ENCODE measurements around the gene VAV3.

VAV3 gene

GRCh38 chr1:107622535-107622934, 342.4 kb downstream of the VAV3 start:
- DNase-seq: no peak

GRCh38 chr1:107620753-107621152, 344.2 kb downstream of the VAV3 start:
- no peak for DNase-seq

DNA sequence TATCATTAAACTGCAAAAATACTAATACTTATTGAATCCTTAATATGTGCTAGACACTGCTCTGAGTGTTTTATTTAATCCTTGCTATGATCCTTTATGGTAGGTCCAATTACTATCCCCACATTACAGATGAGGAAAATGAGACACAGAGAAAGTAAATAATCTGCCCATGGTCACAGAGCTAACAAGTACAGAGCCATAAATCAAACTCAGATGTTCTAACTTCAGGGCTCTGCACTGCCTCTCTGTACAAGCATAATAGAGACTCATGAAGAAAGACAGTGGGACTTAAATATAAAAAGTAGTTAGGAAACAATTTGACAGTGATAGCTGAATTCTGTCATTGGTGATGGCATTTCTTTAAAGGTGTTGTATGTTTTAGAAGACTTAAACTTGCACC, 346.4 kb downstream of the VAV3 start:
- no peak for DNase-seq

DNA sequence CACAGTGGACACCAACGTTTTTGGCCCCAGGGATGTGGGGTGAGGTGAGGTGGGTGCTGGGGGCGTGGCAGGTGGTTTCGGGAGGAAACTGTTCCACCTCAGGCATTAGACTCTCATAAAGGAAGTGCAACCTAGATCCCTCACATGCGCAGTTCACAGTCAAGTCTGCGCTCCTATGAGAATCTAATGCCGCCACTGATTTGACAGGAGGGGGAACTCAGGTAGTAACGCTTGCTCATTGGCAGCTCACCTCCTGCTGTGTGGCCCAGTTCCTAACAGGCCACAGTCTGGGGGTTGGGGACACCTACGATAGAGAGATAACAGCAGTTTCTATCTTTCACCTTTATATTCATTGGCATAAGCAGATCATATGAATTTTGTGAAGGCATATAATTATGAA, 347.1 kb downstream of the VAV3 start:
- DNase-seq: no peak

DNA sequence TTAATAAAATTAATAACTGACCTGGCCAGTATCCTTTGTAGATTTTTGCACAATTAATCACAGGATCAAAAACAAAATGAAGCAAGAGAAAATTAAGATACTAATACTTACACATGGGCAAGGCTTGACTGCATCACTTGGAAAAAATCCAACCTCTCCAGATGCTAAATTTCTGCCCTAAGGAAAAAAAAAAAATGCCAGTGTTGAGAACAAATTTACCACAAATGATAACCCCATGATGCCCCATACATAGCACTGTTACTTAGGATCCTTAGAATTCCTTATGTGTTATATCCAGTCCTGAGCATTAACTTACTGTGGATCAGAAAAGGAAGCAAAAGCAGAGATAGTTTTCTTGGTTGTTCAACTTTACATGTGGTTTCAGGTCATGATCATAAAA, 347.5 kb downstream of the VAV3 start:
- DNase-seq: no peak

- DNase-seq: no peak
Observed at GRCh38 chr1:107609808-107610207, 355.2 kb downstream of the VAV3 start.

- no peak for DNase-seq
Observed at GRCh38 chr1:107604825-107605224, 360.2 kb downstream of the VAV3 start.

GRCh38 chr1:107600607-107601160, 364.3 kb downstream of the VAV3 start:
- DNase-seq: no peak

GRCh38 chr1:107599220-107599619, 365.8 kb downstream of the VAV3 start:
- no peak for DNase-seq

DNA sequence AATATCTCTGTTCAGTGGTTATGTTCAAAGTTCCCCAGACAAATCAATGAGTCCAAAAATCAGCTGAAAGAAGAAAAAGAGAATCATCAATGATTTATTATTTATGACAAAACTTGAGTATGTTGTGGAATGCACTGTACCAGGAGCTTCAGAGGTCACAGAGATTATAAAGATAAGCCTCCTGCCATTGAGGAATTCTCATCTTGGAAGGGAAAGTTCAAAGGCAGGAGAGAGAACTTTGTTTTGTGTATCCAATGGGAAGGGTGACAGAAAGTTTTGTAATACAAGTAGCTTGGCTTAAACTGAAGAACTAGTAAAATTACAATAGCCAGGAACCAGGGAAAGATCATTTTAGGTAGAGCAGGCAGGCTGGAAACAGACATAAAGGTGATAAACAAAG, 367.7 kb downstream of the VAV3 start:
- DNase-seq: no peak

GRCh38 chr1:107594536-107594935, 370.4 kb downstream of the VAV3 start:
- DNase-seq: no peak

DNA sequence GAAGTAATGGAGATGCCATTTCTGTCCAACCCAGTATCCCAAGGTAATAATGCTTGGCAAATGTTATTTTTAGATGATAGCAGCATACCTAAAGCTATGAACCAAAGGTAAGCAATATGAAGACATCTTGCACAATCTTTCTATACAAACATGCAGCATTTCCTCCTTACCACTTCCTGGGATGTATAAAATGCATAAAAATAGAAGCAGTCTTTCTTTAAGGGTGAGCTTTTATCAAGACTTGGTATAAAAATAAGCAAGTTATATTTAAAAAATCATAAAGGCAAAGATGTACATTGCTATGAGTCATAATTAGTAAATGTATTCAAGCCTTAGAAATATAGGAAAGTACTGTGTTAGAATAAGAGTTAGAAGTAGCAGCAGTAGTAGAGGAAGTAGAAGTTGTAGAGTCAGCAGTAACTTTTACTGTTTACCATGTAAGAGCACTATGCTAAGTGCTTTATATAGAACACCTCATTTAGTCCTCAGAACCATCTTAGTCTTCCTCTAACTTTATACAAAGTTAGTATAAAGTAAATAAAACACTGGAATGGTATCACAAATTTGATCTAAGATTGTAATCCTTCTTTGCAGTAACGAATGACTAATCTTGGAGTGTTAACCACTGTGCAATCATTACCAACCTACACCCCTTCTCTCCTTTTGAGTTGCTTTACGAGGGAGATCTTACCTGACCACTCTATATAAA, 371.3 kb downstream of the VAV3 start:
- no peak for DNase-seq

DNA sequence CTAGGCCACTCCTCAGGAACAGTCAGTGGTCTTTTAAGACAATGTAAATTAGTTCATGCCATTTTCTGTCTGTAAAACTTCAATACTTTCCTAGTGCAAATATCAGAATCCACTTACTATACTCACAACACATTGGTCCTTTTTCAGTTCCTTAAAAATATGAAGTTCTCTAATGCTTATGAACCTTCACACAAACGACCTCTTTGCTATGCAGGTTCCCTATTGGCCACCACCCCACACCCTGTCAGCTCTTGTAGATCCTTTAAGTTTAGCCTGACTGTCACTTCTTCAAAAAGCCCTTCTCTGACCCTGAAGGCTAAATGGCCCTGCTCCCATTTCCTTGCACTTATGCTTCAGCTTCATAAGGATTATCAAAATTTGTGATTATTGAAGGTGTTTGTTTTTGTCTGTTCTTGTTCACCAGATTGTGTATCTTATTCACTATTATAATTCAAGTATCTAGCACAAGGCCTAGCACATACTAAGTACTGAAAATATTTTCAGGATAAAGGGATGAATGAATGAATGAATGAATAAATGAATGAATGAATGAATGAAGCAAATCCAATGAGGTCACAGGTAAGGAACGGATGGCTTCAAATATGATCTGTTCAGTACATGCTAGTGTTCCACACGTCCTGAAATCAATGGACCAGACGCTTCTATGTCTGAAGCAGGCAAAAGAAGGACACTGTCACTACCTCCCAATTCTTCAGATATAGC, 373.9 kb downstream of the VAV3 start:
- DNase-seq: no peak

DNA sequence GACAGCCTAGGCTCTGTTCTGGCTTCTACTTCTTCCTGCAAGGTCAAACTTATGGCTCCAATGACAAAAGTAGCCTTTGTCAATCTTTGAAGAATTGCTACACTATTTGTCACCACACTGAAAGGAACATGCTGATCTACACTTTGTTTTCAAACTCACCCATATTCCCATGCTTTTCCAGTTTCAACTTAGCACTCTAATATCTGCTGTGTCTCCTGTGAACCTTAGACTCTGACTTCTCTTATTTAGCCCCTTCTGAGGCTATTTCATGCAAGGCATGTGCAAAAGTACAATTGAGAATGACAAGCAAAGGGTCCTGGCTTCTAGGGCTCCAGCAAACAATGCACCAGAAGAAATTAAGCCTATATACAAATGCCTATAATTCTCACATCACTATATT, 374.9 kb downstream of the VAV3 start:
- DNase-seq: no peak

DNA sequence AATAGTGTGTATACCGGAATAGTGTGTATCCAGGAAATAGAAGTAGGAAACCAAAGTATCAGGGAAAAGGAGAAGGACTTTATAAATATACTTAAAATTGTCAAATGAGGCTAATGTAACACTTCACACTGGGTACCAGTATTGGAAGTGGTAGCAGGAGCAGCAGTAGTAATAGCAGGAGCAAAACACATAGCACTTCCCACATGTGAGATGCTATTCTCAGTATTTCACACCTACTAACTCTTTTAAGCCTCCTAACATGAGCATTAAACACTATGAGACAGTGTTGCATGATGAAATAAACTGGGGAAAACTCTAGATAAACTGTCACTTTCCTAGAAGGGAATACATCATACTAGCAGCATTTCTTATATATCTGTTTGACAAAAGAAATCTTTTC, 376.7 kb downstream of the VAV3 start:
- no peak for DNase-seq

DNA sequence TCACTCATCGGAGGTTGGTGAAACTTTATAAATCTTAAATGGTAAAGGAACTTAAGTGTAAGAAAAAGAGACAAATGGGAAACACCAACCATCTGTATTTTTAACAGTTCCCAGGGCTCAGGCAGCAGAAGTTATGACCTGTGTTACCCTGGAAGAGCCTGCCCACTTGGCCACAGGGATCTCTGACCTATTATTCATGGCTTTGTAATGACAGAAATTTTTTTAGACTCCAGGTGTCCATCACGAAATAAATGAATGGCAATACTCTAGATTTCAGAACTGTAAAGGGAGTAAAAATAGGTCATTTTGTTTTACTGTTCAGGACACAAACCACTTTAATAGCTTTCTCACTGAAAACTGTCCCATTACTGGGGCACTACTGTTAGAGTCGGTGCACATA, 389.8 kb downstream of the VAV3 start:
- no peak for DNase-seq

- no peak for DNase-seq
Observed at GRCh38 chr1:107574044-107574443, 390.9 kb downstream of the VAV3 start.

DNA sequence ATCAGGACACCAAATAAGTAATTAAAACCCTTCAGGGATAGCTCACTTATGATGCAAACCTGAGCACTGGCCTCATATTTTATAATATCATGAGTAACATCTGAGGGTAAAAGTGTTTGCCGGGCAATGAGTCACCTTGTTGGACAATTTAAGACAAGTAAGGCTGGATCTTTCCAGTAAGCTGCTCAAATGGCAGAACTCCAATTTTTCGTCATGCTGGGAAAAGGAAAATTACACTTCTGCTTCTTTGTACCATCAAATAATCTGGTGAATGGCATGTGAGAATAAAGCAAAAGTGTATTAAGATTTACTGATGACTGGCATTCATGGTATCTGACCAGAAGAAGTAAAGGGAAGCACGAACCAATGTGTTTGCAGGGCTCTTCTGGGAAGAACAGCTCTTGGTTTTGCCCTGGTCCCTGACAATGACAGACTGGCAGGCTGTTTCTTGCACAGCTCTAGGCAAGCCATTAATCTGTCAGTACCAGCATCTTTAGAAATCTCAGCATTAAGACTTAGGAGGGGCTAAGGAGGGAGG, 392.2 kb downstream of the VAV3 start:
- DNase-seq: no peak

DNA sequence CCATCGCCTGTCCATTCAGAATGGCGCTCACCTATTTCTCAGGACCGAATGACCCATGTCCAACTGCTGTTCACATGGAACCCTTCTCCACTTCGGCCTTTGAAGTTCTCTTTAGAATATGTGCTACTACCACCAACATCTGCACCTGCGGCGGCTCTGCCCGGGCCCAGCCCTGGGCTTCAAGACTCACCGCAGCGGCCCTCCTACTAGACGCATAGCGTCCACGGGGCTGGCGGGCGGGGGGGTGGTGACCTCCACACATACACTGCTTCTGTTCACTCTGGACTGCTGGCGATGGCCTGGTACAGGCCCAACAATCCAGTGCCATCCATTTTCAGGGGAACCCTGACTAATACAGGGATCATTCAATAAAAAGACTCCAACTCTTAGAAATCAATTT, 394.2 kb downstream of the VAV3 start:
- no peak for DNase-seq

GRCh38 chr1:107563441-107563840, 401.5 kb downstream of the VAV3 start:
- no peak for DNase-seq

DNA sequence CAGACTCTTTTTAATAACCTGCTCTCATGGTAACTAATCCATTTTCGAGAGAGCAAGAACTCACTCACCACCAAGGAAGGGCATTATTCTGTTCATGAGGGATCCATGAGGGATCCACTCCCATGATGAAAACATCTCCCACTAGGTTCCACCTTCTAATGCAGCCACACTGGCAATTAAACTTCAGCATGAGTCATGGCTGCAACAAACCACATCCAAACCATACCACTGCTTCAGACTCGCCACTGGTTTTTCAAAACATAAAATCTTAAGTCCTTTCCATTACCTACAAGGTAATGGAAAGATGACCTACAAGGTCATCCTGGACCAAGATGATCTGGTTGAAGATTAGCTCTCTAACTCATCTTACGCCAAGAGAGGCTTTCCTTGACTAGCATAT, 405.1 kb downstream of the VAV3 start:
- DNase-seq: no peak

DNA sequence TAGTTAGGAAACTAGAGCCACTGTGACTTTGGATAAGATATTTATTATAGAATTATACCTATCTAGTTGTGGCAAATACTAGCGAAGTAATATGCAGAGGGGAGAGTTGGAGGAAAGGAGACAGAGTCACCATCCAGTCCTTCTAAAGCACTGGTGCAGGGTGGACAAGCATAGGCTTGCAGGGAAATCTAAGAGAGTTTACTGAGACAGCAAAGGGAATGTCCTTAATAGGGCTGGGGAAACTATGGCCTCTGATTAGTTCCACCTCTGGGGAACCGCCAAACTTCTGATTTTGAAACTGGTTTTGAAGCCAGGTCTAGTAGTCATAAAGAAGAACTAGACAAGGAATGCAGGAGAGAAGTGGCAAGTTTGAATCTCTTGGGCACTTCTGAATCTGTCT, 407.9 kb downstream of the VAV3 start:
- DNase-seq: no peak

DNA sequence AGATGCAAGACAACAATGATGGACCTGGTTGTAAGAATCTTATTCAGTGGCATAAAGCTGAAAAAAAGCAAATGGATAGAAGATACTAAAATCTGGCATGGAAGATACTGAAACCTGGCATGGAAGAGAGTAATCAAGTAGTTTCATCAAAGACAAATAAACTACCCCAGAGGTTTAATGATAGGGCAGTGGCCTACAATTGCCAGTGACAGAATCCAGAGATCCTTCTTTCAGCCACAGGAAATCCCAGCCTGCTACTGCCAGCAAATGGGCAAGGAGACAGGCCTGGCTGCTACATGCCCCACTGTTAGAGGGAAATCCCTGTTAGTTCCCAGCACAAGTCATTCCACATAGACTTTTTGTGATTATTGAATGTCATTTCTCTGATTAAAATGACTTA, 409.4 kb downstream of the VAV3 start:
- no peak for DNase-seq

DNA sequence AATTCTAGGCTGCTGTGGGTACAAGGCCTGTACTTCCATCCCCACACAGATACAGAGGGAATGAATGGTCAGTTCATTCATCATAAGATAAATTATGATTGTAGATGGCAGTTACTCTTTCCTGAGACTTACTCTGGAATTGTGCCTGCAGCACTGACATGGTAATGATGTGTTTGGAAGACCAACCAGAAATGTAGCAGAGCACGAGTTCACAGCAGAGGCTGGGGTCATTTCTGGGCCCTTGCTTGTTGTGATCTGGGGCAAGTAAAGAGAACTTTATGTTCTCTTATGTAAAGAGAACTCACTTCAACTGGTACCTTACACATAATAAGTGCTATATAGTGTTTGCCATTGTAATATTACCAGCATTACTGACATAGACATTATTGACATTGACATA, 412.2 kb downstream of the VAV3 start:
- no peak for DNase-seq
